RWPE2 (cell line): ENCODE measurements around the gene MATCAP1.

ENCODE experiments used
- ATAC-seq: fragments of 200-7000 bp; cut with Tn5 transposase; 3 replicates; pipeline ENCODE4 v1.9.1; 2021; ENCODE audit warnings: low read depth
- DNase-seq: peaks from one replicate; pipeline ENCODE4 v3.0.0-alpha.2; 2020; ENCODE audit warnings: low spot score
- H3K27ac ChIP-seq: fragments of 450-650 bp; 2 replicates; pipeline ENCODE4 v1.5.1; 2017; ENCODE audit warnings: mild to moderate bottlenecking; ENCODE audit not compliant: poor library complexity, severe bottlenecking
- H3K27me3 ChIP-seq: fragments of 250-450 bp; sonication (Bioruptor Pico); 2 replicates; pipeline ENCODE4 v1.5.1; 2021; ENCODE audit warnings: mild to moderate bottlenecking, moderate library complexity; ENCODE audit not compliant: insufficient read depth, poor library complexity, severe bottlenecking
- H3K36me3 ChIP-seq: fragments of 250-450 bp; sonication (Bioruptor Pico); 2 replicates; pipeline ENCODE4 v1.5.1; 2020; ENCODE audit warnings: low read depth, mild to moderate bottlenecking, moderate library complexity
- H3K4me1 ChIP-seq: fragments of 250-450 bp; sonication (Bioruptor Pico); 2 replicates; pipeline ENCODE4 v1.5.1; 2021; ENCODE audit warnings: mild to moderate bottlenecking, moderate library complexity; ENCODE audit not compliant: insufficient read depth, poor library complexity, severe bottlenecking
- H3K4me3 ChIP-seq: fragments of 250-450 bp; sonication (Bioruptor Pico); 2 replicates; pipeline ENCODE4 v1.5.1; 2021; ENCODE audit warnings: mild to moderate bottlenecking, moderate library complexity; ENCODE audit not compliant: severe bottlenecking
- H3K9me3 ChIP-seq: fragments of 250-450 bp; sonication (Bioruptor Pico); 2 replicates; pipeline ENCODE4 v1.5.1; 2021; ENCODE audit warnings: mild to moderate bottlenecking, moderate library complexity; ENCODE audit not compliant: severe bottlenecking
- CTCF ChIP-seq: fragments of 450-650 bp; IDR thresholded peaks from one replicate; pipeline ENCODE4 v1.5.1; 2017; ENCODE audit warnings: mild to moderate bottlenecking, moderate library complexity; ENCODE audit not compliant: poor library complexity, severe bottlenecking

The MATCAP1 gene

DNA sequence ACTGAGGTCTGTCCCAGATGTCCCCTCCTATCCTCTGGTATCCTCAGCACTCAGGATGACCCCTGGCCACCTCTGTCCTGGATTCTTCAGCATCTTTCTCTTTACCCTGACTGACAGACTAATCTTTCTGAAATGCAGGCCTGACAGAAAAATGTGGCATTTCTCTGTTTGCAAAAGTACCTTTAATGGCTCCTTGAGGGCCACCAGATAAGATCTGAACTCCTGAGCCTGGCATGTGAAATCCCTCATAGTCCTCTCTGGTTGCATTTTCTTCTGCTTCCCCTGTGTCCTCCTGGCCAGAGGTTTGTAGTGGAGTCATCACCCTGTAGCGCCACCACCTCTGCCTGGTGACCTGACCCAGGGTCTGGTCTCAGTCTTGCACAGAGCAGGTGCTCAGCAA is 13.1 kb upstream of the MATCAP1 start:
- Histone ChIP-seq H3K27ac (peak overlapping the region; percentile 78), H3K4me1 (peaks cover 9% of the 10 kb centered on the region), H3K27me3 (no peaks in the 10 kb centered on the region), H3K9me3 (no peaks in the 10 kb centered on the region), H3K4me3 (no peak overlapping the region), H3K36me3 (peaks cover 78% of the 10 kb centered on the region)
- DNase-seq (no peak), ATAC-seq (no peak)
- no peak for TF ChIP-seq CTCF

DNA sequence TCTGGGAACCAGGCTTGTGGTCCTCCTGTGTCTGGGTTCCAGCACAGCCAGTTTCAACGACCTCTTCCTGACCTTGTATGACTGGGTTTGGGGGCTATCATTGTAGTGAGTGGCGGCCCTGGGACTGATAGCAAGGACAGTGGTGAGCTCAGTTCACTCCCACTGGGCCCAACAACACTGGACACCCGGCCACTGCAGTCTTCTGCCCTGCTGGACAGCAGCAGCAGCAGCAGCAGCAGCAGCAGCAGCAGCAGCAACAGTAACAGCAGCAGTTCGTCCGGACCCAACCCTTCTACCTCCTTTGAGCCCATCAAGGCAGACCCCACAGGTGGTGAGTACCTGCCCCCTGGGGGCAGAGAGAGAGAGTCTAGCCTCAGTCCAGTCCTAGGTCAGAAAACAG is 11.9 kb upstream of the MATCAP1 start:
- Histone ChIP-seq H3K4me3 (no peak overlapping the region), H3K36me3 (peaks cover 67% of the 10 kb centered on the region), H3K9me3 (no peaks in the 10 kb centered on the region), H3K27me3 (no peaks in the 10 kb centered on the region), H3K27ac (no peak overlapping the region), H3K4me1 (peaks cover 13% of the 10 kb centered on the region)
- ATAC-seq, result no peak
- TF ChIP-seq CTCF, result no peak
- DNase-seq, result no peak

GRCh38 chr16:67194260-67194659 is 10.5 kb upstream of the MATCAP1 start:
- ATAC-seq (no peak), DNase-seq (no peak)
- Histone ChIP-seq H3K27me3 (no peaks in the 10 kb centered on the region), H3K36me3 (peaks cover 60% of the 10 kb centered on the region), H3K4me1 (peaks cover 13% of the 10 kb centered on the region), H3K27ac (peak overlapping the region; percentile 61), H3K9me3 (no peaks in the 10 kb centered on the region), H3K4me3 (no peak overlapping the region)
- TF ChIP-seq CTCF, result no peak

DNA sequence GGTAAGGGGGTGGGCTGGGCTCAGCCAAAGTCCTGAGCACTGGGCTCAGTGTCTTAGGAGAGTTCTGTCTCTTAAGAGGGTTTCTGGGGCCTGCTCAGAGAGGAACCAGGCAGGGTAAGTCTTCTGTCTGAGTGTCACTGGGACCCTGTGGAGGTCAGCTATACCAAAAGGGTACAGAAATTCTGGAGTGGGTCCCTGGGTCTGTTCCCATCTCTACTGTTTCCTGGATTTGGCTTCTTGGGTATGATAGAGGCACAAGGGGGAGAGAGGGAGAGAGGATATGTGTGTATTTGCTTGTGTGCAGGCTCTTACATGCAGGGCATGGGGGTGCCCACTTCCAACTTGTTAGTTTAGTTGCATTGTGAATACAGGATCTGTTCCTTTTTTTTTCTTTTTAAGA is 9.8 kb upstream of the MATCAP1 start:
- DNase-seq (no peak), ATAC-seq (no peak)
- H3K27ac ChIP-seq, result peak overlapping the region; percentile 61

More for the DNA sequence above, 9.8 kb upstream of the MATCAP1 start:
- no peaks in the 10 kb centered on the region for H3K9me3 ChIP-seq
- no peak for TF ChIP-seq CTCF
- H3K27me3 ChIP-seq, result no peaks in the 10 kb centered on the region
- peaks cover 59% of the 10 kb centered on the region for H3K36me3 ChIP-seq
- peaks cover 10% of the 10 kb centered on the region for H3K4me1 ChIP-seq
- peak overlapping the region; percentile 79 for H3K4me3 ChIP-seq
